Sciatic nerve (tissue), 2 donors: Measurements from ENCODE around the gene CADPS. TPM values are rescaled to one million over a fixed set of nuclear protein-coding genes. Genes with fewer than 3 reads are reported as not detected.

Experiments
- ATAC-seq: fragments of 200-7000 bp; cut with Tn5 transposase; one replicate; pipeline ENCODE4 v1.9.1; 2020; ENCODE audit warnings: mild to moderate bottlenecking, moderate library complexity
- DNase-seq: peaks from one replicate; pipeline ENCODE4 v3.0.0-alpha.2; 2020; ENCODE audit warnings: low spot score
- intact Hi-C: fragments of 100-400 bp; cut with DNase I; formaldehyde crosslinking; loops from one replicate; pipeline ENCODE4 v1.14.2; 2022
- total RNA-seq: library from RNA; stranded (reverse); fragmentation: NEBNext Ultra II Directional; extraction: Animal tissue kit (Norgen Biotek cat#: 25700); gene quantifications from one replicate; pipeline ENCODE4 v1.2.1, GENCODE V29; 2021
- donor health status: DM: no; HTN: no; CAD: no.
- donor health status: DM: no; HTN: no; CAD: no.

CADPS gene
- total RNA-seq, 1 donor from 2014 or later, result 1.1 TPM

DNA sequence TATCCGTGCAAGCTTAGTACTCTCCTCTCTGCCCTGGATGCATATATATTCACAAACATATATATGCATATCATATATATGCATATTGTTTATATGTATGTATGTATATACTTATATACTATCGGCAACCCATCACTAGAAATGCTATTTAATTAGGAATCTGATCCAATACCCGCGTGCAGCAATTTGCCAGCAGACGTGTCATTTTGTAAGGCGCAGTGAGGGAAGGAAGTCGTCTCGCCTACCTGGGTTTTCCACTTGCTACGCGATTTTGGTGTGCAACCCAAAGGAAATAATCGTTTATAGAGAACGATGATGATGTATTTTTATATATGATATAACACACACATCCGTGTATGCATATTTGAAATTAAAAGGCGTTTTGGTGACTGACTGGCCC, 496.3 kb downstream of the CADPS start:
- no peak for ATAC-seq
- intact Hi-C loops, result no loop called here
- no peak for DNase-seq

DNA sequence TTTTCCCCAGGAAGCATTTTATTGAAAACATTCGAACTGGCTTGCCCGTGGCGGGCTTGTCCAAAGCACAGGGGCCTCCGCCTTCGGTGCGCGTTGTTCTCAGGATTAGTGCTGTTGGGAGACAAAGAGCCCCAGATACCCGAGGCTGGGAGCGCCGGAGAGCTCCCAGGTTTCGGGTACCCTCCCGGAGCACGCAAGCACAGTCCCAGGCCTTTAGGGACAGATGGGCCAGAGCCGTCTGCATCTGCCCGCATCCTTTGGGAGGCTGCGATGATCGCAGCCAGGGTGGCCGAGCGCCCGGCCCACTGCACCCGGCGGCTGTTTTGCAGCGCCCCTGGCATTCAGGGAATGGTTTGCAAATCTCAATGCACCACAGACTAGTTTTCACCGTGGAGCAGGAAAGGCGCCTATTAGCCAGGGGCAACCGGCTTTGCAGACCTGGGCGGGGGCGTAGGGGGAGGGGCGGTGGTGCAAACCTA, 496.9 kb downstream of the CADPS start:
- intact Hi-C loops, result no loop called here
- DNase-seq (no peak), ATAC-seq (no peak)

DNA sequence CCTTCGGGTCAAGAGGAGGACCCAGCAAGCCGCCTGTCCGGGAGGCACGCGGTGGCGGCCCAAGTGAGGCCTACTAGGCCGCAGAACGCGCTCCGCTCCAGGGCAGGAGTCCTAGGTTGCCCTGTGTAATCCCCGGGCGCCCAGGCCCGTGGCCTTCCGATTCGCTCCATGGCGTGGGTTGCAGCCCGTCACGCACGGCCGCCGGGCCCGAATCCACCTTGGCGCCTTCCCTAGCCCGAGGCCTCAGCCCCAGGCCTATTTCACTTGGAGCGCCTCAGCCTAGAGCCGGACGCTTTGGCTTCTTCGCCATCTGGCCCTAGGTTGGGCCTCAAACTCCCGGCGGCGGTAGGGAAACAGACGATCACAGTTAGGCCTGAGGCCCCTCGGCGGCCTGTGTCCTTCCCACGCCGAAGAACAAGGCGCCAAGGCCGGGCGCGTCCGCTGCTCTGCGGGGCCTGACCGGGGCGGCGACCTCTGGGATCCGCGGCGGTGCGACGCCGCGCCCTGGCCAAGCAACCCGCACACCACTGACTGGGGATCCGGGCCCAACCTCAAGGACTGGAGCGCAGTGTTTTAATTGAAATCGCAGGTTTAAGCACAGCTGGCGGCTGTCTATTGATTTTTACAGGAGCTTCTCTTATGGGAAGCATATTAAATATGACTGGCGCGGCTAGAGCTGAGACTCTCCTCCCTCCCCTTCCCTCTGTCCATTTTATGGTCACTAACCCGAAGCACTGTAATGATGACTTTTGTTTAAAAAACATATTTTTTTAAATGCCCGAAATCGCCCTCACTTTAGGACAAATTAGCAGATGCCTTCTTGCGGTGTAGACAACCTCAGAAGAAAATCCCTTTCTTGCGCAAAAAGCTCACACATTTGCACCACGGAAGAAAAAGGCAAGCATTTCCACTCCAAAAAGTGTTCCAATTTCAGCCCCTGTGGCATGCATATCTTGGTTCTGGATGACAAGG, 498.0 kb downstream of the CADPS start:
- intact Hi-C loops, result no loop called here
- ATAC-seq, result peak; percentile 26
- no peak for DNase-seq

DNA sequence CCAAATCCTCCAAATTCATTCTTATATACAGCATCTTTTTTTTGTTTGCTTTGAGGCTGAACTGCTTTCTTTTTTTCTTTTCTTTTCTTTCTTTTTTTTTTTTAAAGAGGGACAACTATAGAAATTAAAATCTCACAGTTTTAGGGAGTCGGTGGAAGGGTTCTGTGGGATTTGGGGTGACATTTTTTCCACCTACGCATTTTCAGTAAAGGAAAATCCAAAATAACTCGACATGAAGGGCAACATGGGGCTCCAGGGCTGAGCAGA, 498.8 kb downstream of the CADPS start:
- no peak for DNase-seq
- no peak for ATAC-seq
- intact Hi-C loops, result no loop called here

DNA sequence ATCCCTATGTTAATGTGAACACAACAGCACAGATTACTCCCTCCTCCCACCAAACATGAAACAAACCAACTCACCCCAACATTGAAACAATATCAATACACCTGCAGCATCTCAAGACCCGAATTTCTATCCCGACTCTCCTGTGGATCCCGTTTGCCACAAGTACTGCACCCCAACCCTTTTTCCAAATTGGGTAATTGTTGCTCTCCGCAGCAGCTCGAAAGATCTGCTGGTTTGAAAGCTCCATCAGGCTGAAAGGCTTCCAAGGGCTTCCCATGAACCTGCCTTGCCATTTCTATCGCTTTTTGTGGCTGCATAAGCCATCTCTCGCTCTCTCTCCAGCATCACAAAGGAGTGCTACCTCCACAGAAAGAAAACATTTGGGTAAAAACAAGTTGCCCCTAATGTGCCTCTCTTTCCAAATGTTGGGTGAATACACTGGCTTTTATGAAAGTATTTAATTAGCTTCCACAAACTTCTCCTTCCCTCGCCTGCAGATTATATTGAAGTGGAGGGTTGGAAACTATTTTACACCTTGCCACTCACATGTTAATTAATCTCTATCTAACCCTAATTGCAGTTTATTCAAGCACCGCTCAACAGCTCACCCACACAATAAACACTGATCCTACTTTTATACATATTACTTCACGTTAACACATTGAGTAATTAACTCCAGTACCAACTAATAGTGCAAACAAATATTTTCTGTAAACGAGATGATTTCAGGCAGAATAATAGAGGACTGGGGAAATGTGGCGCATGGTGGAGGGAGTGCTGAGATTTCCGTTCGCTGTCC, 499.4 kb downstream of the CADPS start:
- ATAC-seq (no peak), DNase-seq (no peak)
- intact Hi-C loops, result no loop called here

DNA sequence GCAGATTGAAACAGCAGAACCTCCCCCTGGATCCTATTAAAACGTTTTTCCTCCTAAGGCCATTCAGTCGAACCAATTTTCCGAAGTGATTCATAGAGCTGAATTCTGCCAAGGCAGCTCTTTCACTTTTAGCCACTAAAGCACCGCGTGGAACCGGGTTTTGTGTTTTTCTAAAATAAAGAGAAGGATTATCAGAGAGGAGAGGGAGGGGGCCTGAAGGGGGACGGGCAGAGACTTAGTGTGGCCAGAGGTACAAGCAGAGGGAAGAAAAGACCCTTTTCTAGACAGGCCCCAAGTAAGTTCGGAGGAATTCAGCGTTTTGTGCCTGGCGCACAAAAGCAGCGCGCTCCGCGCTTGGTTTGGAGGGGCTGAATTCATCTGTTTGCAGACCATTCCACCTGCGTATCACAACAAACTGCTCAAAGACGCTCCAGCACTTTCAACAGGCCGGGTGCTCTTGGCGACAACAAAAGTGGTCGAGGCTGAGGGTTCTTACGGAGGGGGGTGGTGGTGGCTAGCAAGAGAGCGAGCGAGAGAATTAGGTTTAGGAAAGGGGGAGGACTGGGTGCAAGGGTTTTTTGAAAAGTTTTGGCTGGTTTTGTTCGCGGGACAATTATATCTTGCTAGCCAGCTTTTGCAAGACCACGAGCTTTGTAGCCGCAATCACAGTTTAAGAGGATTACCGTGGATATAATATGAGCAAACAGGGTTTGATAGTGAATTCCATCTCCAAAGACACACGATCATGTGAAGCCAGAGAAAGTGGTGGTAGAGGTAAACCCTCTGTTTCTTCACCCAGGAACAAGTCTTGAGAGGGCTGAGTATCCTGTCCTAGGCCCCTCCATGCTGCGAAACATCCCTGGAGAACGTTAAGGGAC, 500.6 kb downstream of the CADPS start:
- ATAC-seq, result no peak
- intact Hi-C loops, result no loop called here
- DNase-seq, result no peak

DNA sequence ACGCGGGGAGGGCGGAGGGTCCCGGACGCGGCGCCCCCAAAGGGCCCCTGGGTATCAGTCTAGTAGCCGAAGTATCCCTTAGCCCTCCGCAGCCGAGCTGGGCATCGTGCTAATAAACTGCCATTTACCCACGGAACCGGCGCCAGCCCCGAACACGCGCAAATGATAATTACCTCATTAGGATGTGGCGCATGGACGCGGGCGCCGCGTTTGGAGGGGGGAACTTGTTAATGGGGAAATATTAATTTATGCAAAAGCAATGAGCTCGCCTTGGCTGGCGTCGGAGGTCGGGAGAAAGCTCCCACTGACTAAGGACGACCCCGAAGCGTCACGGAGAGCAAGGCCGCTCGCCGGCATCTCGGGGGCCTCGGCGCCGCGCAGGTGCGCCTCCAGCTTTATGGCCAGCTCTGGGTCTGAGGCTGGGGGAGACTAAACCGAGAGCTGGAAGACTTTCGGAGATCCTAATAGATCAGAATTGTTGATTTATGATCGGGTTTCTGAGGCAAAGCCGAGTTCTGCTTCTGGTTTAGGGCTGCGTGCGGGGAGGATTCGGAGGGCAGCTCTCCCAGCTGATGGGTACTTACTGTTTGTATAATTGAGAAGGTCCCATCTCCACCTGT, 501.4 kb downstream of the CADPS start:
- no peak for DNase-seq
- intact Hi-C loops, result no loop called here
- ATAC-seq, result no peak

DNA sequence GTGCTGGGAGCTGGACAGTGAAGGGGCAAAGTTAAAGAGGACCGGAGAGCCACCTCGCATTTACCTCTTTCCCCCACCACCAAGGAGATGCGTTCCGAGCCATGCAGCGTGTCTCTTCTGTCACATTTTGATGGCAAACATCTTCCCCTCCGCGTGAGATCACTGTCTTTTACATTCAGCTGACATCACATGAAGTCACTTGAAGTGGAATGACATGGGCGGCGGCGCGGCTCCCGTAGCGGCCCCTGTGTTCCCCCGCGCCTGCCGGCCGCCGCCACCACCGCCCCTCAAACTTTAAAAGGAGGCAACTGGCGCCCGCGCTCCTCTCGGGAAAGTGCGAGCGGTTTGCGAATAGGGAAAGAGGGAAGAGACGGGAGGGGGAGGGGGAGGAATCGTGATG, 502.0 kb downstream of the CADPS start, which contains the start of gene FEZF2:
Gene FEZF2 (minus strand): TSS at position 336 of the 400 bp plus-strand sequence. CDS start 682 bp downstream, outside the sequence.
- intact Hi-C loops, result no loop called here
- ATAC-seq, result no peak
- no peak for DNase-seq

DNA sequence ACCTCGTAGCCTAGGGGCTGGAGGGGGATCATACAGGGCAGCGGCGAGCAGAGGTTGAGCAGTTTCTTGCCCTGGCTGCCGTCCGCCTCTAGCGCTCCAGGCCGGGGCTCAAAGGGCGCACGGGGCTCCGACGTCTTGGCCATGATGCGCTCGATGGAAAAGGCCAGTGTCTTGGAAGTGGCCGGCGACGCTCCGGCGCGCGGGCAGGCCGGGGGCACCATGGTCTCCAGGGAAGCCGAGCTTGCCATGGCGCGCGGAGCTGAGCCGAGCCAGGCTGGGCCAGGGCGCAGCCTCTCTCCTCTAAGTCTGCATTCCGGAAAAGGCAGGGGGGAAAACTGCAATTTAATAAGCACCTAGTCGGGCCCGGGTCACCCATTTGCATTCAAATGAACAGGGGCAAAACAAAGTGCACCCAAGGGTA, 502.6 kb downstream of the CADPS start:
- intact Hi-C loops, result no loop called here
- DNase-seq, result no peak
- no peak for ATAC-seq

DNA sequence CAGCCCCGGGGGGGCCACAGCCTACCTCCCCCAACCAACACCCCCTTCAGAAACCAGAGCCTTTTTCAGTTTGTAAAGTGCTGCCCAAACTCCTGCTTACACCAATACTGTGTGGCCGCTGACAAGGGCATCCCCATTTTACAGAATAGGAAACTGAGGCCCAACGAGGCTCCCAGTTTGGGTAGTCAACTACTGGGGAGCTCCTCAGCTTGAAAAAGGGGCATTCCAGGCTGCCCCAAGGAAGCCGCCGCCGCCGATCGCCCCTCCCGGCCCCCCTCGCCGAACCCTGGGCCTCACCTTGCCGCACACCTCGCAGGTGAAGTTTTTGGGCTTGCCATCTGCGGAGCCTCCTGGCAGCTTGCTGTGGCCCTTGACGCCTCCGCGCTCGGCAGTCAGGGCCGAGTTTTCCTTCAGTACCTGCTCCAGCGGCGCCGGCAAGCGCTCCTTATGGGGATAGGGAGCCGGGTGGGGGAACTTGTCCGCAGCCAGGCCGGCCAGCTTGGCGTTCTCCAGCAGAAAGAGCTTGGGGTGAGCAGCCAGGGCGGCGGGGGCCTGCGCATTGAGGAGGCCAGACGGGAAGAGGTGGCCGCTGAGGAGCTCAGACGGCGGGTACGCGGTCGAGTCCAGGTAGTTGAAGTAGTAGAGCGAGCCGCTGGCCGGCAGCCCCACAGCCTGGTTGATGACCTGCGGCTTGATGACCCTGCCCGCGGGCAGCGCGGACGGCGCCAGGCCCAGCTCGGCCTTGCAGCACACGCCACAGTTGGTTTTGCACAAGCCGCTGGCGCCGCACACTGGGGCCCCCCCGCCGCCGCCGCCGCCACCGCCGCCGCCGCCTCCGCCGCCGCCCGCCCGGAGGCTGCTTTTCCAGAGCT, 503.3 kb downstream of the CADPS start:
- ATAC-seq (no peak), DNase-seq (no peak)
- intact Hi-C loops, result no loop called here

DNA sequence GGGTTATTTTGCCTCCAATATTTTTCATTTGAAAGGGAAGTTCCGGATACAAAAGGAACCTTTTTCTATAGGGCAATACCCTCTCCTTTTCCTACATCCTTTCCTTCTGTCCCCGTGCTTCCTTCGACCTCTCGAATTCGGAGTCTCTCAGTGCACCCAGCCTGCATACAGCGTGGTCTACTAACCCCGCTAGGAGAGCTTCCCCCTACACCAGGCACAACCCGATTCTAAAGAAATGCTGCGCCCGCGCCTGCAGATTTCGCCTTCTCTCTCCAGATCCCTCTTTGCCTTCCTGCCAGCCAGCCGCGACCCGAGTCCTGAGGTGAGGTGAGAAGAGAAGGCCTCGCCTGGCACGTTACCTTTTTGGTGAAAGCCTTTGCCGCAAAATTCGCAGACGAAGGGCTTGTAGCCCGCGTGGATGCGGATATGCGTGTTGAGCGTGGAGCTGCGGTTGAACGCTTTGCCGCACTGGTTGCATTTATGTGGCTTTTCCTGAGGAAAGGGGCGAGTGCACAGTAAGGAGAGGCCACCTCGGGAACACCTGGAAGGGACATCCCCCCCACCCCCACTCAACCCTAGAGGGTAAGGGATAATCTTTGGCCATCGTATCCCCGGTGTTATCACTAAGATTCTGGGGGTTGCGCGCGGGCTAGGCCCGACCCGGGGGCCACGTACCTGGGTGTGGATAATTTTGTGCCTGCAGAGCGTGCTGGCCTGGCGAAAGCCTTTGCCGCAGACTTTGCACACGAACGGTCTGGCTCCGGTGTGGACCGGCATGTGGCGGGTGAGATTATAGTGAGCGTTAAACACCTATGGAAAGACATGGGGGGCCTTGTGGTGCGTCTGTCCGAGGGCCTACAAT, 504.1 kb downstream of the CADPS start:
- no peak for ATAC-seq
- DNase-seq, result no peak
- intact Hi-C loops, result no loop called here

DNA sequence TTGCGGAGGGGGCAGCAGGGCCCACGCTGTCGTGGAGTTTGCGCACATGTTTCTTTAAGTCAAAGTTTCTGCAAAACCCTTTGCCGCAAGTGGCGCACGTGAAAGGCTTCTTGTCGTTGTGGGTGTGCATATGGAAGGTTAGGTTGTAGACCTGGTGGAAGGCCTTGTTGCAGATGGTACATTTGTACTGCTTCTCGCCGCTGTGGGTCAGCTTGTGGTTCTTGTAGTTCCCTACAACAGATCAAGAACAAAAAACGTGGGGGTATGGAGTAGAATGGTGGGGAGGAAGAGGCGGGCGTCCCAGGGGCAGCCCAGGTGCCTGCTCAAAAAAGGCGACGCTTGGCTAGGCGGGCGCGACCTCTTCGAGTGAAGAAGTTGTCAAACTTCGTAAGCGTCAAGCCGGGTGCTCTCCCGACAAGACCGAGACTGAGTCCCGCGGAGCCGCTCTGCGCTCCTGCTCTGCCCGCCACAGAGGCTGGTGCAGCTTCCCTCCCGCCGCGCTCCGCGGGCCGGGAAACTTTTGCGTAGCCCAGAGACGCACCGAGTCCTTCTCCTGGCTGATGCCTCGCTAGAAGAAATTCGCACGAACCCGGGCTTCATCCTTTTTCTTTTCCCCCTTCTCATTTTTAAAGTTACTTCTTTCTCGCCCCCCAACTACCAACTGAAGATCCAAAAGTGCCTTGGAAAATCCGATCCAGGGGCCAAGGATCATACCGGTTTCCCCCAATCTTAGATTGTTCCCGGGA, 504.9 kb downstream of the CADPS start:
- intact Hi-C loops, result no loop called here
- DNase-seq (no peak), ATAC-seq (no peak)

DNA sequence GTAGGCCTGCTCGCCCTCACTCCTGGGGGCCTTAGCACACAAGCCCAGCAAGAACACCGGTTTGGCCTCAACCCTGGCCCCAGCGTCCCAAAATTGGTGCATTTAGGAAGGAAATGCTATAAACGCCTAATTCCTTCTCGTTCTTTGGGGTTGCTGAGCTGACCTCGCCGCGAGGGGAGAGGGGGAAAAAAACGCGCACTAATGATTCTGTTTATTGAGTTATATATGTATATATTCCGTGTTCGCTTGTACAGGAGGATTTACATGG, 505.8 kb downstream of the CADPS start:
- intact Hi-C loops, result no loop called here
- ATAC-seq, result no peak
- DNase-seq, result no peak

DNA sequence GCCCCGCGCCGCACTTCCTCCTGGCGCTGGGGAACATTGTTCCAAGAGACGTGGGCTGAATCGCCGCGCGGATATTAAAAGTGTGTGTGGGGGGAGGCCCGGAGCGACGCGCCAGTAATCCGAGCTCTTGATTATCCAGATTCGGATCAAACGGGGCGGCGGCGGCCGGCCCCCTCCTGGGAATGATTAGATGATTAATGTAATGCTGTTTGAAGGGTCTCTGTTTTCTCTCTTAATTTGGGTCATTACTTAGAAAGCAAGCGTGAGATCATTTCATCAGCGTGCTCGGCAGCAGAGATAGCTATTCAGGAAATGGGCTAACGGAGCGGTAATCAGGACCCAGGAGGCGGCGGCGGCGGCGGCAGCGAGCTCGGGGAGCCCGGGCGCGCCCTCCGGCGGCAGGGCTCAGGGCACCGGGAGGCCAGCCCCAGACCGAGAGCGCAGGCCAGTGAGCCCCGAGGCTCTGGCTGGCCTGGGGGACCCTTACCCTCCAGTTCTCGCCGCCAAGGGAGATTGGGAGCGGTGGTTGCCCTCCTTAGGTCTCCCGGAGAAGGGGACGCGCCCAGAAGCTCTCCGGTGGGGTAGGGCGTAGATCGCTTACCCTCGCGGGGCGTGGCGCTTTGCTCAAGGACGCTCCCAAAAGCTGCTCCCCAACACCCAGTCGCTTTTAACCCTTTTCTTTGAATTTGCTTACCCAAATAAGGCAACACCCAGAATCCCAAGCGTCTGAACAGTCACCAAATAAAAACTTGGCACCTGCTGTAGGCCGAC, 506.3 kb downstream of the CADPS start:
- no peak for ATAC-seq
- intact Hi-C loops, result no loop called here
- DNase-seq, result no peak

DNA sequence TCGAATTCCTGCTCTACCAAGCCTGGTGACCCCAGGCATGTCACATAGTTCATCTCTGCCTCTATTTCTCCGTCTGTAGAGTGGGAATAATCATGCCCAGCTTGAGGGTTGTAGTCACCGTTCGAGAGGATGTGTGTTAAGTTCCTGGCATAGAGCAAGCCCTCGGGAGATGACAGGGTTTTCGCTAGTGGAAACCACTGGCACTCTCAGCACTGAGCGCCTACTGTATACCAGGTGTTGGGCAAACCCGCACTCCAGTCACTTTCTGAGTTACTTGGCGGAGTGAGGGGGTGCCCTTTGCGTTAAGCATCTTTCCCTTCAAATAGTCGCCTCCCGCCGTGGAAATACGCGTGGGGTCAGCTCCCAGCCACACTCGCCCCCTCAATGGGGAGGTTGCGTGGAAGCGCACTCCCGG, 506.9 kb downstream of the CADPS start:
- DNase-seq (no peak), ATAC-seq (no peak)
- intact Hi-C loops, result no loop called here

DNA sequence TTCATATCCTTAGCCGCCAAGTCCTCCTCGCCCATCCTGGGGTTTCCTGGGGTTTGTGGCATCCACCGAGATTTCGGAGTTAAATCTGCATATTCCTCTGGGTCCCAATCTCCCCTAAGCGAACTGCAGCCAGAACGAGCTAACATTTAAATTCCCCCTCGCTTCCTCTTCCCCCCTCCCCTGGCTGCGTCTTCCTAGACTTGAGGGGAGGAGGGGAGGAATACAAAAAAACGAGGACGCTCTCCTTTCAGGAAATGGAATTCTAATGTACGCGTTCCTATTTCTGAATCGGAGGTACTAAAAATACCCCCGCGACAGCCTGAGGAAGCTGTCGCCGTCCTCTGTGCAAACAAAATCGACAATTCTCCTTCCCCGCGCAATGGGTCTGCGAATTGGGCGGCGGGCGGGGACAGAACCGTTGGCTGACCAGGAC, 507.4 kb downstream of the CADPS start:
- DNase-seq (no peak), ATAC-seq (no peak)
- intact Hi-C loops, result no loop called here
